ENCODE data around the gene NPBWR2.
"Not testable (repeated sequence)": the region's sequence is repeated elsewhere in the genome, so short reads cannot be mapped to it uniquely, and the experiment has no call there.

Gene NPBWR2

DNA sequence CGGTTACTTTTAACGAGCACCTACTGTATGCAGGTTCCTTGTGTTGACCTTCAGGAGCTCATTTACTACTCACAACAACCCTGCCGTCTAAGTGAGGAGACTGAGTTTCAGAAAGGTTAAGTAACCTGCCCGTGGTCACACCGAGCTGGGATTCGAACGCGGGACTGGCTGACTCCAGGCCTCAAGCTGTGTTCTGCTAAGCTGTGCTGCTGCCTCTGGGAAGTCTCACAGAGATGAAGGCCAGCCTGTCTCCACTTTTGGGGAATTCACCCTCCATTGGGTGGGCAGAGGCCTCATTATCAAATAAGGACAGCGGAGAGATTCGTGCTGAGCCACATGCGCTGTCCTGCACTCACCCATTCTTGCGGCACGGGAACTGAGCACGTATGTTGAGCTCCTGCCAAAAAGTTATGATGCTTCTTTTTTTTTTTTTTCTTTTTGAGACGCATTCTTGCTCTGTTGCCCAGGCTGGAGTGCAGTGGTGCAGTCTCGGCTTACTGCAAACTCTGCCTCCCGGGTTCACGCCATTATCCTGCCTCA is 31.0 kb upstream of the NPBWR2 start:
- Mint-ChIP-seq H3K27me3 (peaks cover 43% of the 10 kb centered on the region), H3K9me3 (no peaks in the 10 kb centered on the region), H3K27ac (ENCODE audit: low read depth) (no peak overlapping the region), H3K4me1 (no peaks in the 10 kb centered on the region), H3K4me3 (no peak overlapping the region), H3K36me3 (ENCODE audit: insufficient read depth) (no peaks in the 10 kb centered on the region)
- no peak for ATAC-seq (replicated peaks; ENCODE audit: extremely low read depth, poor library complexity, severe bottlenecking)
- DNase-seq (ENCODE audit: low spot score in 2 of 2): no peak

- H3K4me3 Mint-ChIP-seq: no peak overlapping the region
- H3K27ac Mint-ChIP-seq (ENCODE audit: low read depth): no peak overlapping the region
- no peaks in the 10 kb centered on the region for H3K4me1 Mint-ChIP-seq
- H3K36me3 Mint-ChIP-seq (ENCODE audit: insufficient read depth): no peaks in the 10 kb centered on the region
- H3K27me3 Mint-ChIP-seq: peaks cover 43% of the 10 kb centered on the region
- ATAC-seq (replicated peaks; ENCODE audit: extremely low read depth, poor library complexity, severe bottlenecking): no peak
- no peaks in the 10 kb centered on the region for H3K9me3 Mint-ChIP-seq
- DNase-seq (ENCODE audit: low spot score in 2 of 2): no peak
Observed at GRCh38 chr20:64137598-64138031, 30.2 kb upstream of the NPBWR2 start.

GRCh38 chr20:64136004-64136710 is 28.8 kb upstream of the NPBWR2 start:
- Mint-ChIP-seq H3K9me3 (no peaks in the 10 kb centered on the region), H3K4me1 (no peaks in the 10 kb centered on the region), H3K36me3 (ENCODE audit: insufficient read depth) (no peaks in the 10 kb centered on the region), H3K4me3 (no peak overlapping the region), H3K27me3 (peaks cover 44% of the 10 kb centered on the region), H3K27ac (ENCODE audit: low read depth) (no peak overlapping the region)
- DNase-seq (ENCODE audit: low spot score in 2 of 2): no peak
- ATAC-seq (replicated peaks; ENCODE audit: extremely low read depth, poor library complexity, severe bottlenecking): no peak

DNA sequence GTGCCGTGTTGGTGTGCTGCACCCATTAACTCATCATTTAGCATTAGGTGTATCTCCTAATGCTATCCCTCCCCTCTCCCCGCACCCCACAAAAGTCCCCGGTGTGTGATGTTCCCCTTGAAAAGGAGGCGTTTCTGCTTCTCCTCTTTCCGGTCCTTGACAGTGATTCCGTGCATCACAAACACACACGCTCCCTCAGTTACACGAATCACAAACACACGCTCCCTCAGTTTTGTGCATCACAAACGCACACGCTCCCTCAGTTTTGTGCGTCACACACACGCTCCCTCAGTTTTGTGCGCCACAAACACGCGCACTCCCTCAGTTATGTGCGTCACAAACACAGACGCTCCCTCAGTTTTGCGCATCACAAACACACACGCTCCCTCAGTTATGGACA is 27.4 kb upstream of the NPBWR2 start:
- peaks cover 47% of the 10 kb centered on the region for H3K27me3 Mint-ChIP-seq
- not testable (repeated sequence) for H3K27ac Mint-ChIP-seq (ENCODE audit: low read depth); H3K4me3 Mint-ChIP-seq; H3K36me3 Mint-ChIP-seq (ENCODE audit: insufficient read depth); H3K9me3 Mint-ChIP-seq; ATAC-seq (replicated peaks; ENCODE audit: extremely low read depth, poor library complexity, severe bottlenecking); DNase-seq (ENCODE audit: low spot score in 2 of 2); H3K4me1 Mint-ChIP-seq

- DNase-seq (ENCODE audit: low spot score in 2 of 2): no peak
- no peak for ATAC-seq (replicated peaks; ENCODE audit: extremely low read depth, poor library complexity, severe bottlenecking)
- H3K27ac Mint-ChIP-seq (ENCODE audit: low read depth): no peak overlapping the region
- H3K4me1 Mint-ChIP-seq: no peaks in the 10 kb centered on the region
- no peak overlapping the region for H3K4me3 Mint-ChIP-seq
- H3K9me3 Mint-ChIP-seq: no peaks in the 10 kb centered on the region
- no peaks in the 10 kb centered on the region for H3K36me3 Mint-ChIP-seq (ENCODE audit: insufficient read depth)
- H3K27me3 Mint-ChIP-seq: peaks cover 54% of the 10 kb centered on the region
Observed at GRCh38 chr20:64133951-64134407, 26.6 kb upstream of the NPBWR2 start.

DNA sequence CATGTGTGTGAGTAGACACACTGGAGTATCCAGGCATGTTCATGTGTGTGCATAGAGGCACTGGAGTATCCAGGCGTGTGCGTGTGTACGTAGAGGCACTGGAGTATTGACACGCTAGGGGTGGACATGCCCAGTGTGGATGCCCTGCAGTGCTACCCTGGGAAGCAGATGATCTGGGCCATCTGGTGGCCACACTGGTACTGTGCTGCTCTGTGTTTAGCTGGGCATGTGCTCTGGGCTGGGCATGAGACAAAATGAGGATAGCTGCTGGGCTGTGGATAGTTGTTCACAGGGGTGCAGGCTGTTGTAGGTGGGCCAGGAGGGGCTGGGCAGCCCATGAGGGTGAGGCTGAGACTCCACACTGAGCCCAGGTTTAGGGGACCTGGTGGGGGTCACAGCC is 24.0 kb upstream of the NPBWR2 start:
- ATAC-seq (replicated peaks; ENCODE audit: extremely low read depth, poor library complexity, severe bottlenecking) (no peak), DNase-seq (ENCODE audit: low spot score in 2 of 2) (no peak)
- no peaks in the 10 kb centered on the region for H3K4me1 Mint-ChIP-seq
- H3K4me3 Mint-ChIP-seq: no peak overlapping the region
- H3K36me3 Mint-ChIP-seq (ENCODE audit: insufficient read depth): no peaks in the 10 kb centered on the region
- H3K27me3 Mint-ChIP-seq: peaks cover 52% of the 10 kb centered on the region
- H3K9me3 Mint-ChIP-seq: no peaks in the 10 kb centered on the region
- no peak overlapping the region for H3K27ac Mint-ChIP-seq (ENCODE audit: low read depth)

- no peaks in the 10 kb centered on the region for H3K36me3 Mint-ChIP-seq (ENCODE audit: insufficient read depth)
- no peak for DNase-seq (ENCODE audit: low spot score in 2 of 2)
- no peaks in the 10 kb centered on the region for H3K9me3 Mint-ChIP-seq
Observed at GRCh38 chr20:64130876-64131275, 23.5 kb upstream of the NPBWR2 start.

GRCh38 chr20:64130271-64130670 is 22.9 kb upstream of the NPBWR2 start:
- Mint-ChIP-seq H3K9me3 (no peaks in the 10 kb centered on the region), H3K36me3 (ENCODE audit: insufficient read depth) (no peaks in the 10 kb centered on the region)
- ATAC-seq (replicated peaks; ENCODE audit: extremely low read depth, poor library complexity, severe bottlenecking): no peak

More at GRCh38 chr20:64130876-64131275, 23.5 kb upstream of the NPBWR2 start:
- H3K27ac Mint-ChIP-seq (ENCODE audit: low read depth): no peak overlapping the region
- no peak for ATAC-seq (replicated peaks; ENCODE audit: extremely low read depth, poor library complexity, severe bottlenecking)
- H3K4me1 Mint-ChIP-seq: no peaks in the 10 kb centered on the region
- H3K4me3 Mint-ChIP-seq: no peak overlapping the region
- peaks cover 46% of the 10 kb centered on the region for H3K27me3 Mint-ChIP-seq

GRCh38 chr20:64129146-64129782 is 21.9 kb upstream of the NPBWR2 start:
- H3K9me3 Mint-ChIP-seq: no peaks in the 10 kb centered on the region
- ATAC-seq (replicated peaks; ENCODE audit: extremely low read depth, poor library complexity, severe bottlenecking) (no peak), DNase-seq (ENCODE audit: low spot score in 2 of 2) (no peak)
- H3K4me3 Mint-ChIP-seq: no peak overlapping the region
- no peaks in the 10 kb centered on the region for H3K4me1 Mint-ChIP-seq
- H3K36me3 Mint-ChIP-seq (ENCODE audit: insufficient read depth): no peaks in the 10 kb centered on the region
- H3K27ac Mint-ChIP-seq (ENCODE audit: low read depth): no peak overlapping the region
- peaks cover 35% of the 10 kb centered on the region for H3K27me3 Mint-ChIP-seq

More at GRCh38 chr20:64130271-64130670, 22.9 kb upstream of the NPBWR2 start:
- Mint-ChIP-seq H3K27me3 (peaks cover 40% of the 10 kb centered on the region), H3K4me1 (no peaks in the 10 kb centered on the region), H3K4me3 (no peak overlapping the region), H3K27ac (ENCODE audit: low read depth) (no peak overlapping the region)
- DNase-seq (ENCODE audit: low spot score in 2 of 2): no peak

- not testable (repeated sequence) for H3K9me3 Mint-ChIP-seq; H3K36me3 Mint-ChIP-seq (ENCODE audit: insufficient read depth); ATAC-seq (replicated peaks; ENCODE audit: extremely low read depth, poor library complexity, severe bottlenecking); DNase-seq (ENCODE audit: low spot score in 2 of 2); H3K4me1 Mint-ChIP-seq; H3K27ac Mint-ChIP-seq (ENCODE audit: low read depth); H3K4me3 Mint-ChIP-seq
- H3K27me3 Mint-ChIP-seq: peaks cover 25% of the 10 kb centered on the region
Observed at GRCh38 chr20:64123517-64123916, 16.2 kb upstream of the NPBWR2 start.

- H3K9me3 Mint-ChIP-seq; H3K27ac Mint-ChIP-seq (ENCODE audit: low read depth); DNase-seq (ENCODE audit: low spot score in 2 of 2); H3K36me3 Mint-ChIP-seq (ENCODE audit: insufficient read depth); H3K4me3 Mint-ChIP-seq; H3K4me1 Mint-ChIP-seq; ATAC-seq (replicated peaks; ENCODE audit: extremely low read depth, poor library complexity, severe bottlenecking): not testable (repeated sequence)
- peaks cover 20% of the 10 kb centered on the region for H3K27me3 Mint-ChIP-seq
Observed at GRCh38 chr20:64122927-64123326, 15.6 kb upstream of the NPBWR2 start.

DNA sequence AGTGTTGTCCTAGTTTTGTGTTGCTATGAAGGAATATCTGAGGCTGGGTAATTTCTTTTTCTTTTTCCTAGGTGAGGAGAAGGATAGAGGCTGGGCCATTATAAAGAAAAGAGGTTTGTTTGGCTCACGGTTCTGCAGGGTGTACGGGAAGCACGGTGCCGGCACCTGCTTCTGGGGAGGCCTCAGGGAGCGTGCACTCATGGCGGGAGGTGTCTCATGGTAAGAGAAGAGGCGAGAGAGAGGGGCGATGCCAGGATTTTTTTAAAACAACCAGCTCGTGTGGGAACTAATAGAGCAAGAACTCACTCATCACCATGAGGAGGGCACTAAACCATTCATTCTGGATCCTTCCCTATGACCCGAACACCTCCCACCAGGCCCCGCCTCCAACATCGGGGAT is 14.2 kb upstream of the NPBWR2 start:
- Mint-ChIP-seq H3K27ac (ENCODE audit: low read depth) (no peak overlapping the region), H3K9me3 (no peaks in the 10 kb centered on the region), H3K36me3 (ENCODE audit: insufficient read depth) (peaks cover 6% of the 10 kb centered on the region), H3K4me3 (no peak overlapping the region), H3K27me3 (peaks cover 20% of the 10 kb centered on the region), H3K4me1 (peaks cover 8% of the 10 kb centered on the region)
- no peak for DNase-seq (ENCODE audit: low spot score in 2 of 2)
- ATAC-seq (replicated peaks; ENCODE audit: extremely low read depth, poor library complexity, severe bottlenecking): no peak
